NCI-H748 (cell line): ENCODE results near the gene TMEM273.
A peak's percentile ranks its signal among the peaks of the same experiment; 100 is the strongest.

Experiments
- DNase-seq: peaks from one replicate; lab custom pipeline; 2025; ENCODE audit not compliant: unreplicated experiment; lab: John Stamatoyannopoulos, UW

TMEM273 gene

DNA sequence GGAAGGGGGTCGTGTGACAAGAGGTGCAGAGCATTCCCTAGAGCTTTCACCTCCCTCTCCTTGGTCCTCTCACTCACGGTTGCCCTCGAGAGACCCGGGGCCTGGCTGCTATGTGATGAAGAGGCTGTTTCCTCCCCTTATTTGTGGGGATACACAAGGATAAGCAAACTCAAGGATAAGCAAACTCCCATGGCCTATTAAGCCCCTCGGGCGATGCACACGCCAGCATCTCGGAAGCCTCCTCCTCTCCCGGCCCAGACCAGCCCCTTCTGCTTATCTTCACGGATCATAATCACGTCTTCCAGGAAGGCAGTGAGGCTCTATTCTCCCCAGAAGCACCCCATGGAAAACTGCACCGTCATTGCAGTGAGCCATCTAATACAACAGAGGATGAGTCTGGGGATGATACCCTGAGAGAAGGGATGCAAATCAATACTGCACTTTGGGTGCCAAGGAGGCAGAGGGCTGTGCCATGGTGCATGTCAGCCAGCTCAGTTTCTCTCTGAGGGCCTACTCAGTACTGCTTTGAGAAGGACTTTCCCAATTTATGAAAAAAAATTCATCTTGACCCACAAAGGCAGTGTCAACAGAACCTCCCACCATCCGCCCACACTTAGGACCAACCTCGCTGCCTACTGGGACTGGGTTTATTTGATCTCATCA, 22.2 kb downstream of the TMEM273 start:
- DNase-seq: no peak

DNA sequence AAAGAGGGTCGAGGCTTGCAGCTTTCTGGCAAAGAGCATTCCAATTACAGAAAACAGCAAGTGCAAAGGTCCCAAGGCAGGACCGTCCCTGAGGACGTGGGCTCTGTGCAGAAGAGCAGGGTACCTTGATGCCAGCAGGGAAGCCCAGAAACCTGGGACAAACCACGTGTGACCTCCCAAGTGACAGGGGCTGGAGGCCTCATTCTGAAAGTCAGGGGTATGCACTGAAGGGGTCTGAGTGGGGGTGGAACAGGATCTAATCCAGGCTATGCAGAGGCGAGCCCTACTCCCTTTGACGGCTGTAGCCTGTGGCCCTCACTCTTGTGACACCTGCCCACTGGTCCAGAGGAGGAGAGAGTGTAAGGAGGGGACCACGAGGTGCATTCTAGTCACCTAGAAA, 22.9 kb downstream of the TMEM273 start:
- no peak for DNase-seq

GRCh38 chr10:49164559-49165188, 23.5 kb downstream of the TMEM273 start:
- peak; percentile 31 for DNase-seq

GRCh38 chr10:49163741-49164140, 24.4 kb downstream of the TMEM273 start:
- no peak for DNase-seq

DNA sequence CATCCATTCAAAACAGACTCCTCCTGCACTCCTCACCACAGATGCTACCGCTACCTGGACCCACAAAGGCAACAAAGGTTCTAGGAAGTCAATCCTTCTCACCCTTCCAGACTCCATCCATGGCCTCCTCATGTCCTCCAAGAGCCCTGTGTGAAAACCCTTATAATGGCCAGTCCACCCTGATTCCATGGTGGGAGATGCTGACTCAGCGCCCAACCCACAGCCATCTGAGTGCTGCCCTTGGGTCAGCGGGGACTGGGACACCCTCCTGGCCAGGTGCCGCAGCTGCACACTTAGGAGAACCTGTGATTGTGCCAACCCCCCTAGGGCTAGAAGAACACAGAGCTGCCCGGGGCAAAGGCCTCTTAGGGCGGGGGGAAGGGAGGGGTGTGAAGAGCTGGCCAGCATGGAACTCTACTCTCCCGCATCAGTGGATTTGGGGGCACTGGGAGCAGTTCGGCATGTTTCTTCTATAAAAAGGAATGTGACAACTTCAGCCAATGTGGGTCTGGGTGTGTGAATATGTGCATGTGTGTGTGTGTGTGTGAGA, 25.4 kb downstream of the TMEM273 start:
- no peak for DNase-seq

DNA sequence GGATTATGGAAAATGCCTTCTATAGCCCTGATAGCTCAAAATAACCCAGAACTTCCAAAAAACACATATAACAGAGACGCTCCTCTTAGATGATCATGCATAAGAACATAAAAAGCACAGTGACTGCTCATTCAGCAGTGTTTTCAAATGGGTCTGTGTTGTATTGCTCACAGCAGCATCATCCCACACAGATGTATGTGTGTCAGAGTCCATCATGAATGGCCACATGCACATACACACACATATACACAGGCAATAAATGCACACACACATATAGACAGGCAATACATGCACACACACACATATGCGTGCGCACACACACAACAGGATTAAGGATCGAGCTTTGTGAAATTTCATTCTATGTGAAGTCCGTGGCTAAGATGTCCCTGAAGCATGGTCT, 26.1 kb downstream of the TMEM273 start:
- DNase-seq: no peak

DNA sequence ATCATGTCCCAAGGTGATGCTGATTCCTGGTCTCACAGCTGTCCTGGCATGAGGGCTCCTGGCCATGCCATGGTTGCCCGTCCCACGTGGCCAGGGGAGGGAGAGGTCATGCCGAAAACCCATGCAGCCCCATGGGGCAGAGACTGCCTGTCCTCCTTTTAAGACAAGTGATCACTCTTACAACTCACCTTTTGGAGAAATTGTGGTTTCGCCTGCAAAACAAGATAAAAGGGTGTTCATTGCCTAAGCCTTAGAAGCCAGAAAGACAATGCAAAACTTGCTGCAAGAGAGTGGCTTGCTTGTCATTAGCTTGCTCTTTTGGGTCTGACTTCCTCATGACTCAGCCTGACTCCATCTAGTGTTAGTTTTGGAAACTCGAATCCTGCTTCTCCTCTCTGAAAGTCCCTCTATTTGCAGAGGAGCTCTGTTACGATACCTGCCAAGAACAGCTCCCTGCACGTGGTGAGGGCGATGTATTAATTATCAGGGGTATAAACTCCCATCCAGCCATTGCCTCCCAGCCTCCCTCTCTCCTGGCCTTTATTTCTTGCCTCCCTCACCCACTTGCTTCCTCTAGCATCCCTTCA, 26.7 kb downstream of the TMEM273 start:
- DNase-seq: peak; percentile 28

- DNase-seq: no peak
Observed at GRCh38 chr10:49160814-49161213, 27.4 kb downstream of the TMEM273 start.

- DNase-seq: no peak
Observed at GRCh38 chr10:49160110-49160509, 28.1 kb downstream of the TMEM273 start.

DNA sequence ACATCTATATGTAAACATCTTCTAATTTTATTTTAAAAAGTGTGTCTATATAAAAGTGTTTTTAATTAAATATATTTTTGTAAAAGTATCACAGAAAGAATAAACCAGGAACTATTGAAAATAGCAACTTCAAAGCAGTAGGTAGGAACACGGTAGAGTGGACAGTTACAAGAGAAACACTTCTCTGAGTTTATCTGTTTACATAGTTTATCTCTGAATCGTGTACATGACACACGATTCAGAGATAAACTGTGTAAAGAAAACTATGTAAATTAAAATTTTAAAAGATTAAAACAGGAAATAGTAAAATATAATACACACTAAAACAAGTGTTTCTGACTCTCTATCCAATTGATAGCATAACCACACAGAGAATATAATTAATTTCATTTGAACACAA, 29.3 kb downstream of the TMEM273 start:
- no peak for DNase-seq

GRCh38 chr10:49158404-49158803, 29.8 kb downstream of the TMEM273 start:
- no peak for DNase-seq

- no peak for DNase-seq
Observed at GRCh38 chr10:49157229-49157628, 31.0 kb downstream of the TMEM273 start.

DNA sequence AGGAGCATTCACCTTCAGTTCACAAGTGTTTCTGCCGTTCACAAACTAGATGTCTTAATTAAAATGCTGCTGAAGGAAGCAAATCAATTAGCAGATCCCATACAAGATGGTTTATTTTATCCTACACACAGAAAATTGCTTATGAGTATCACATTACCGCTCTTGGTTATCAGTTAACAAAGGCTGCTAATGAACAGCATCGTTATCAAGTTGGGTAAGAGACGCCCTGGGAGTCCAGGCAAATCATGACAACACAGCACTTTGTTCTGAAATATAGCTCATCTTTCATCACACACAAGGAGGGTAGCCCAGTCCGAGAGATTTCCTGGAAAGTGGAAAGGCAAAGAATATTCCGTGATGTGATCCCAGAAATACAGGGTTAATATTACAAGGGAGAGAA, 33.5 kb downstream of the TMEM273 start:
- DNase-seq: peak; percentile 38

- no peak for DNase-seq
Observed at GRCh38 chr10:49153971-49154370, 34.2 kb downstream of the TMEM273 start.

- DNase-seq: no peak
Observed at GRCh38 chr10:49153115-49153514, 35.1 kb downstream of the TMEM273 start.

GRCh38 chr10:49152663-49153062, 35.5 kb downstream of the TMEM273 start:
- no peak for DNase-seq

DNA sequence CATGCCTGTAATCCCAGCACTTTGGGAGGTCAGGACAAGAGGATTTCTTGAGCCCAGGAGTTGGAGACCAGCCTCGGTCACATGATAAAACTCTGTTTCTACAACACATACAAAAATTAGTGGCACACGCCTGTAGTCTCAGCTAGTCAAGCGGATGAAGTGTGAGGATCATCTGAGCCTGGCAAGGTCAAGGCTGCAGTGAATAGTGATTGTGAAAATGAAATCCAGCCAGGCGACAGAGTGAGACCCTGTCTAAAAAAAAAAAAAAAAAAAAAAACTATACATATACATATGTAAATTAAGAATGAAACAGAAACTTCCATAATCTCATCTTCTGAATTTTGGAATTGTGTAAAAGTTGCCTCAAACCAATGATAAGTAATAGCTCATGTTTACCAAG, 36.2 kb downstream of the TMEM273 start:
- DNase-seq: no peak

DNA sequence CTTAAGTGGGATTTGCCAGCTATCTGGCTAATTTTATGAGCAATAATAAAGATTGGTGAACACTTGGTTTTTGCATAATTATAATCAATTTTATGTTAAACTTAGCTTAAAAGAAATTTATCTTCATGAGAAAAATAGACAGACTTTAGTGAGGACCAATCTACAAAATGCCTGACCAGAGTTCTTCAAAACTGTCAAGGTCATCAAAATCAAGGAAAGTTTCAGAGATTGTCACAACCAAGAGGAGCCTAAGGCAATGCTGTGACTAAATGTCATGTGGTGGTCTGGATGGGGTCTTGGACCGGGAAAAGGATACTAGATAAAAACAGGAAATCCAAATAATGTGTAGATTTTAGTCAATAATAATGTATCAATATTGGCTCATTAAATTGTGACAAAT, 36.7 kb downstream of the TMEM273 start:
- no peak for DNase-seq

GRCh38 chr10:49151025-49151445, 37.2 kb downstream of the TMEM273 start:
- peak; percentile 55 for DNase-seq

DNA sequence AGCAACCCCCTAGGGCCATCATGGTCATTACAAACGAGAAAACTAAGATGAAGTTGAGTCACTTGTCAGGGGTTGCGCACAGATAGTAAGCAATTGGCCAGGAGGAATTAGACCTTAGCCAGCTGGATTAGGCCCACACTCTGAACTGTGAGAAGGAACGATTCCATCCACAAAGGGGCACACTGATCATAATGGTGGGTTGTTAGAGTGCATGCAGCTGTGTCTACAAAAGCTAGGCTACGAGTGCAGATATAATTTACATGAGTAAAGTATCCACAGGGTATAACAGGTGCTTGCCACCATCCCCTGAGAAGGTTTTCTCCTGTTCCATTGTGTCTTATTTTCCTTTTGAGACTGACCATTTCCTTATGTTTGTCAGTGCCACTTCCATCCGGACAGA, 37.8 kb downstream of the TMEM273 start:
- peak; percentile 86 for DNase-seq

DNA sequence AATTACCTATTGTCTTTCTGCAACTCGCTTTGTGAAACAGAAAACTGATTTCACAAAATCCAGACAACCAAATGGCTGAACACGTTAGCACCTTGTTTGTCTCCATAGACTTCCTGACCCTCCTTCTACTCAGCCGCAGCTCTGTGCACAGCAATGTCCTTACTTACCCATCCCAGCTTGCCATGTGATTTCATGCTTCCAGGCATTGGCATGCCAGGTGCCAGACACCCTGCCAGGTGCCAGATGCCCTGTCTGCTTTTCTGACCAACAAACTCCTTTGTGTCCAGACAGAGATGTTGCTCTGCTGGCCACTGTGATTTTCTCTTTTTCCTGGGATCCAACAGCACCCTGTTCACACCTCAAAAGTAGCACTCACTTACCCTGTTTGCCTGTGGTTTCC, 38.3 kb downstream of the TMEM273 start:
- DNase-seq: peak; percentile 20

DNA sequence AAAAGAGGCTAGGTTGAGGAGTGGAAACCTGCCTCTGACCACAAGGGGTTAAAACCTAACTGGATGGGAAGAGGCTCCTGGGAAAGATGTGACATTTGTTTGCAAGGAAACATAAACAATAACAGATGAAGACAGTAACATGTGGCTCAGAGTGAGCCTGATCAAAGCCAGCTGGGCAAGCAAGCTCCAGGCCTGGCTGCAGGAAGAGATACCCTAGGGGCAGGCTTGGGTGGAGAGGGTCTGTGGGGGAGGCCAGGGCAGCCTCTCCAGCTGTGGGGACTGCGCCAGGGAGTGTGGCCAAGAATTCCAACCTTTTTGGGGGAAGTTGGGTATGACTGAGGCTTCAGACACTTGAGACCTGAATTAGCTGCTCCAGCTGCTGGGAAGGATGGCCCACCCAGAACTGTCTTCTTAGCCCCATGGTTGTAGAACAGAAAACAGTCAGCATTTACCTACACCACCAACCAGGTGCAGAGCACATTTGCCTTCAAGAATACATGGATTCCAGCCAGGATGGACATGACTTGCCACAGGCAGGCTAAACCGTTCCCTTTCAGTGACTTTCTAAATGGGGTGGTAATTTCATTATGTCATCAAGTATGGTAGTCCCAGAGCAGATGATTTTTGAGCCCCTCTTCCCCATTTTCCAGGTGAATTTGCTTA, 44.0 kb downstream of the TMEM273 start:
- no peak for DNase-seq
